ENCODE measurements around the gene GPR153.

The GPR153 gene

DNA sequence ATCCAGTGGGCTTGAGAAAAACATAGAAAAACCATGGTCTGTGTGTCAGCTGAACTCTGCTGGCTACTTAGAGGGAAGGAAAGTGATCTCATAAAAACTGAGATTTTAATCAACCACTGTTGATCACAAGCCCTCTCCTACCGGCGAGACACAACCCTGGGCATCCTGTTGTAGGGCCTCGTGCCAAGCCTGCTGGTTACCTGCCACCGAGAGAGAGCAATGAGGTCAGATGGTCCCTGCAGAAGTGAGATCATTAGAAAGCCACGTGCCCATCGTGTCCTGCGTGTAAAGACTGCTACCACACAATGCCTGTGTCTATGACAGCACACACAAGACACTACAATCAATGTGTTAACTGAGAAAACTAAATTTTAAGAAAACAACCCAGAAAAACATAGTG lies 41.7 kb upstream of the GPR153 start:
- no peak for TF ChIP-seq ZFX (IDR thresholded peaks at IDR 0.05; ENCODE audit: borderline replicate concordance)
- TF ChIP-seq, protein P1, sequence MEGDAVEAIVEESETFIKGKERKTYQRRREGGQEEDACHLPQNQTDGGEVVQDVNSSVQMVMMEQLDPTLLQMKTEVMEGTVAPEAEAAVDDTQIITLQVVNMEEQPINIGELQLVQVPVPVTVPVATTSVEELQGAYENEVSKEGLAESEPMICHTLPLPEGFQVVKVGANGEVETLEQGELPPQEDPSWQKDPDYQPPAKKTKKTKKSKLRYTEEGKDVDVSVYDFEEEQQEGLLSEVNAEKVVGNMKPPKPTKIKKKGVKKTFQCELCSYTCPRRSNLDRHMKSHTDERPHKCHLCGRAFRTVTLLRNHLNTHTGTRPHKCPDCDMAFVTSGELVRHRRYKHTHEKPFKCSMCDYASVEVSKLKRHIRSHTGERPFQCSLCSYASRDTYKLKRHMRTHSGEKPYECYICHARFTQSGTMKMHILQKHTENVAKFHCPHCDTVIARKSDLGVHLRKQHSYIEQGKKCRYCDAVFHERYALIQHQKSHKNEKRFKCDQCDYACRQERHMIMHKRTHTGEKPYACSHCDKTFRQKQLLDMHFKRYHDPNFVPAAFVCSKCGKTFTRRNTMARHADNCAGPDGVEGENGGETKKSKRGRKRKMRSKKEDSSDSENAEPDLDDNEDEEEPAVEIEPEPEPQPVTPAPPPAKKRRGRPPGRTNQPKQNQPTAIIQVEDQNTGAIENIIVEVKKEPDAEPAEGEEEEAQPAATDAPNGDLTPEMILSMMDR (IDR thresholded peaks at IDR 0.05), result no peak
- H3K27ac ChIP-seq, result no peak overlapping the region

DNA sequence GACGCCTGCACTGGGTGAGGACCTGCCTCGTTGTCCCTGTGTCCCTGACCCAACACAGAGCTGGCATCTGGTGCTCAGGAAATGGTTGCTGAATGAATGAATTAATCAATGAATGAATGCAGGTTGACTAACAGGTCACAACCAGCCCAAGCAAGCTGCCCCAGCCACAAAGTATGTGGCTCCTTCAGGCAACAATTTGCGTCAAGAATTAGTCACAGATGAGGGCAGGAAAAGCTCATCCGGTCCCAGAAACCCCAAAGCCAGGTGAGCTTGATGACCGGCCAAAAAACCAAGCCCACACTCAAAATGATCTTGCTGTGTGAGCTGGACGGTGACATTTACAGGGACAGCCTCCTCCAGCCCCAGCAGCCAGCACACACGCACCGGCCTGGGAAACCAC lies 40.6 kb upstream of the GPR153 start:
- H3K27ac ChIP-seq, result no peak overlapping the region
- no peak for TF ChIP-seq ZFX (IDR thresholded peaks at IDR 0.05; ENCODE audit: borderline replicate concordance)
- TF ChIP-seq, protein P1 (IDR thresholded peaks at IDR 0.05), result no peak

DNA sequence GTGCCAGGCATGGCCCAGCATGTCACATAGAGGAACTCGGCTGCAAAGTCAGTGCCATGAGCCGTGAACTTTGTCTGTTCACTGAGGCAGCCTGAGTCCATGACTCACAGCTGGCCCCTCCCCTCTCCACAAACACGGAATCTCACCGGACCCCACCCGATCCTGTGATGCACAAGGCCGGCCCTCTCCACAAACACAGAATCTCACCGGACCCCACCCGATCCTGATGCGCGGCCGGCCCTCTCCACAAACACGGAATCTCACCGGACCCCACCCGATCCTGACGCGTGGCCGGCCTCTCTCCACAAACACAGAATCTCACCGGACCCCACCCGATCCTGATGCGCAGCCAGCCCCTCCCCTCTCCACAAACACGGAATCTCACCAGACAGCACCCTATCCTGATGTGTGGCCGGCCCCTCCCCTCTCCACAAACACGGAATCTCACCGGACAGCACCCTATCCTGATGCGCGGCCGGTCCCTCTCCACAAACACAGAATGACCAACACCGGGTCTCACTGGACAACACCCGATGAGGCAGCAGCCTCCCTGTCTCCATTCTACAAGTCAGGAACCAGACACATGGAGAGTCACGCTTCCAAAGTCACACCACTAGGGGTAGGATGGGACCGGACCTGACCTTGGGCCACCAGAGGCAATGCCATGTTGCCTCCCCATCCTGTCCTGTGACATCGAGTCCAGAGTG lies 39.6 kb upstream of the GPR153 start:
- H3K27ac ChIP-seq, result no peak overlapping the region
- TF ChIP-seq, protein P1 (IDR thresholded peaks at IDR 0.05), result no peak
- no peak for TF ChIP-seq ZFX (IDR thresholded peaks at IDR 0.05; ENCODE audit: borderline replicate concordance)

DNA sequence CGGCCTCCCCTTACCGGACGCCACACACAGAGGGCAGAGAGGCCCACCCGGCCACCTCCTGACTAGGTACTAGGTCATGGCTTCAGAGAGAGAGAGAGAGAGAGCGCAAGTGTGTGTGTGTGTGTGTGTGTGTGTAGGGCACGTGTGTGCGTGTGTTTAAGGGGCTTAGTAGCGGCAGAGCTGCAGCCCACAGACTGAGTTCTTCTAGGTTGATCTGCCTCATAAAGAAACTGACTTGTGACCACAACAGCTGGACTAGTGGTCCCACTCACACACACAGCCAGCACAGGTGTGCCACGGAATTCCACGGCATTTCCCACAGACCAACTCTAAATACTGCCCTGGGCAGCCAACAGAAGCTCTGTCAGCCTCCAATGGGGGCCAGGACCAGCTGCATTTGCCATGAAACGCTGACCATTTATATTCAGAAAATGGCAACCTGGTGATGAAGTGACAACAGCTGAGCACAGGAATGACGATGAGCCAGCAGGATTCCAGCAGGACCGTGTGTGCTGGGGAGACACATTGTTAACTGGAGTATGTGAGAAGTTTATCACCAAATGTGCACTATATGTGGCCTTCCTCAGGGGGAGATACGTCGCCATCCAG lies 38.8 kb upstream of the GPR153 start:
- TF ChIP-seq, protein P1 (IDR thresholded peaks at IDR 0.05), result no peak
- no peak for TF ChIP-seq ZFX (IDR thresholded peaks at IDR 0.05; ENCODE audit: borderline replicate concordance)
- no peak overlapping the region for H3K27ac ChIP-seq

DNA sequence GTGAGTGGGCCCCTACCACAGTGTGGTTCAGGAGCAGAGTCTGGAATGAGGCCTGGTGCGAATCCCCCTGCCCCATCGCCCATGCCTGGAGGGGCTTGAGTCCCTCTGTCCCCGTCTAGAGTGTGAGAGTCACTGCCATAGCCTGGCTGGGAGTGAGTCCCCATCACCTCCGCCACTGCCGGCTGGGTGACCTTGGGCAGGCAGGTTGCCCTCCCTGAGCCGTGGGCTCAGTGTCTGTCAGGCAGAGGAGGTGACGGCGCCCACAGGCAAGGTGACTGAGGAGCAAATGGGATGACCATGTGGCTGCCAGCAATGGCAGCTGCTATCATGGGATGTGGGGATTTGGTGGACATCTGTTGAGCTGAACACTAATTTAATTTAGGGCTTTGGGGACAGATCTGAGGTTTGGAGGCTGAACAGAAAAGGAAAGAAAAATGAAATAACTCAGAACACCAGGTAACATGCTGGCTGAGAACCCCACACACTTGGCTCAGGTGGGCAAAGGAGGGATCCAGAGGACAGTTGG lies 38.1 kb upstream of the GPR153 start:
- H3K27ac ChIP-seq, result no peak overlapping the region
- TF ChIP-seq, protein P1 (IDR thresholded peaks at IDR 0.05), result no peak
- no peak for TF ChIP-seq ZFX (IDR thresholded peaks at IDR 0.05; ENCODE audit: borderline replicate concordance)

DNA sequence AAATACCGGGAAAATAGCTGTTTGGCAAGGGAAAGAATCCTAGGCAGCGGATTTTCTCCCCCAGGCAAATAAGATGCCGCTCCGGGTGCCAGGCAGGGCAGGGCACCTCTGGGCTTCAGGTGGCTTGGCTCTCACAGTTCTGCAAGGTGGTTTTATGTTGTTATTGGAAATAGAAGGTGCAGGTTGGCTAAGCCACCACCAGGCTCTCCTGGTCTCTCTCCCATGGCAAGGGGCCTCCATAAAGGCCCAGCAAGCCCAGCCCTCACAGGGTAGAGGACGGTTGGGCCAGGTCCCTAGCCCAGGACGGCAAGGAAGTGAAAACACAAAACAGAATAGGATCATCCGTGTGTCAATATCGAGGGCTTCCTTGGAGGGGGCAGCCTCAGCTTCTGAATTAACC lies 37.6 kb upstream of the GPR153 start:
- TF ChIP-seq, protein P1 (IDR thresholded peaks at IDR 0.05), result no peak
- no peak for TF ChIP-seq ZFX (IDR thresholded peaks at IDR 0.05; ENCODE audit: borderline replicate concordance)
- H3K27ac ChIP-seq, result no peak overlapping the region

DNA sequence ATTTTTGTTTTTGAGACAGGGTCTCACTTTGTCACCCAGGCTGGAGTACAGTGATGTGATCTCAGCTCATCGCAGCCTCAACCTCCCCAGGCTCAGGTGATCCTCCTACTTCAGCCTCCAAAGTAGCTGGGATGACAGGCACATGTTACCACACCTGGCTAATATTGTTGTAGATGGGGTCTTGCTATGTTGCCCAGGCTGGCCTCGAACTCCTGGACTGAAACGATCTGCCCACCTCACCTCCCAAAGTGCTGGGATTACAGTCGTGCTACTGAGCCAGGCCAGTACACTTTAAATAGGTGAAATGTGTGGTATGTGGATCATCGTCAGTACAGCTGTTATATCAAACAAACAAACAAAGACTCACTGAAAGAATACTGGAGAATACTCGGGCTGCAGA lies 35.0 kb upstream of the GPR153 start:
- no peak overlapping the region for H3K27ac ChIP-seq
- TF ChIP-seq, protein P1 (IDR thresholded peaks at IDR 0.05), result no peak
- TF ChIP-seq ZFX (IDR thresholded peaks at IDR 0.05; ENCODE audit: borderline replicate concordance), result no peak

All from 22Rv1 (cell line).